Left ventricle myocardium inferior (tissue), 1 donor: ENCODE measurements around the gene CLDN7. TPM values are rescaled to one million over a fixed set of nuclear protein-coding genes. Genes with fewer than 3 reads are reported as not detected.

ENCODE experiments used
- DNase-seq: peaks from one replicate; pipeline ENCODE4 v3.0.0-alpha.2; 2020
- H3K27ac ChIP-seq: fragments of 200-600 bp; replicated peaks from 2 replicates; pipeline ENCODE4 v1.8.0; 2021
- H3K27me3 ChIP-seq: fragments of 200-600 bp; 2 replicates; pipeline ENCODE4 v1.8.0; 2021; ENCODE audit warnings: low read depth
- H3K36me3 ChIP-seq: fragments of 200-600 bp; 2 replicates; pipeline ENCODE4 v1.8.0; 2021
- H3K4me1 ChIP-seq: fragments of 200-600 bp; 2 replicates; pipeline ENCODE4 v1.8.0; 2021
- H3K4me3 ChIP-seq: fragments of 200-600 bp; 2 replicates; pipeline ENCODE4 v1.8.0; 2021; ENCODE audit warnings: mild to moderate bottlenecking, moderate library complexity
- H3K9me3 ChIP-seq: fragments of 200-600 bp; replicated peaks from 2 replicates; pipeline ENCODE4 v1.8.0; 2021
- CTCF ChIP-seq: fragments of 200-600 bp; IDR thresholded peaks from 2 replicates; pipeline ENCODE4 v1.8.0; 2021; ENCODE audit warnings: antibody characterized with exemption, mild to moderate bottlenecking, borderline replicate concordance
- intact Hi-C: fragments of 100-400 bp; cut with micrococcal nuclease; formaldehyde crosslinking; loops from one replicate; pipeline ENCODE4 v1.11.0; 2022
- total RNA-seq: library from RNA; stranded (reverse); fragmentation: NEBNext Ultra II Directional; extraction: Animal tissue kit (Norgen Biotek cat#: 25700); gene quantifications from one replicate; pipeline ENCODE4 v1.2.1, GENCODE V29; 2021
- donor health status: DM: no; HTN: yes; CAD: no; lungs with severe emphysema.

The CLDN7 gene
- total RNA-seq, 1 donor from 2014 or later, result 1.6 TPM

GRCh38 chr17:7239091-7240027, 22.9 kb downstream of the CLDN7 start, which contains the start of gene PHF23:
PHF23 (minus strand) TSS chr17:7239457; CDS start chr17:7239279, 178 bp downstream.
- Histone ChIP-seq H3K27me3 (no peaks in the 10 kb centered on the region), H3K4me1 (peaks cover 73% of the 10 kb centered on the region), H3K36me3 (peaks cover 41% of the 10 kb centered on the region), H3K27ac (peak within 1 kb of the TSS; percentile 99), H3K4me3 (peak within 1 kb of the TSS; percentile 97), H3K9me3 (no peaks in the 10 kb centered on the region)
- intact Hi-C loops, result no loop called here
- peak; percentile 99 for DNase-seq
- no peak for TF ChIP-seq CTCF

DNA sequence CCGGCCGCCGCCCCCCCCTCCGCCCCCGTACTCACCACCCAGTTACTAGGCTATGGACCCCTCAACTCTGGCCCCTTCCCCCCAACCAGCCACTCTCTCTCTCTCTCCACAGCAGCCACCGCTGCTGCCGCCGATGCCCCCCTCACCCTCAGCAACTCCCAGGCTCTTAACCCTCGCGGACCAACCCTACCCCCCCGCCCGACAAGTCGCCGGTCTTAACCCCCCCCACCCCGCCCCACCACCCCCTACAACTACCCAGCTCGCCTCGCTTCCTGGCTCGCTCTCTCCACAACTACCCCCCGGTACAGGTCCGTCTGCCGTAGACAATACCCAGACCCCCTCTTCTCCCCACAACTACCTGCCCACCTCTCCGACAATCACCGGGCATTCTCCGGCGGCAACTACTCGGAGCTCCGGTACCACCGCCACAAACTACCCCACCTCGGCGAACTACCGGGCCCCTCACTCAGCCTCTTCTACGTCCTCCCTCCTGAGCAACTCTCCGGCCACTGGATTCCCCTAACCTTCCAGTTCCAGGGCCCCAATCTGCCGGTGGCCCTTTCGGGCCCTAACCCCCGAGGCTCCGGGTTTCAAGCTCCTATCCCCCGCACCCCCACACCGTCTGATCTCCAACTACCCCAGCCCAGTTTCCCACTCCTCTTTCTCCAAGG, 23.7 kb downstream of the CLDN7 start:
- Histone ChIP-seq H3K9me3 (no peaks in the 10 kb centered on the region), H3K4me1 (peaks cover 76% of the 10 kb centered on the region), H3K27ac (peak overlapping the region; percentile 99), H3K27me3 (no peaks in the 10 kb centered on the region), H3K36me3 (peaks cover 33% of the 10 kb centered on the region), H3K4me3 (peak overlapping the region; percentile 97)
- DNase-seq, result no peak
- intact Hi-C loops, result no loop called here
- TF ChIP-seq CTCF, result no peak

GRCh38 chr17:7237761-7238419, 24.4 kb downstream of the CLDN7 start:
- Histone ChIP-seq H3K4me3 (peak overlapping the region; percentile 97), H3K27me3 (no peaks in the 10 kb centered on the region), H3K4me1 (peaks cover 77% of the 10 kb centered on the region), H3K36me3 (peaks cover 33% of the 10 kb centered on the region), H3K9me3 (no peaks in the 10 kb centered on the region), H3K27ac (peak overlapping the region; percentile 99)
- intact Hi-C loops, result no loop called here
- TF ChIP-seq CTCF, result no peak
- DNase-seq, result peak; percentile 84

DNA sequence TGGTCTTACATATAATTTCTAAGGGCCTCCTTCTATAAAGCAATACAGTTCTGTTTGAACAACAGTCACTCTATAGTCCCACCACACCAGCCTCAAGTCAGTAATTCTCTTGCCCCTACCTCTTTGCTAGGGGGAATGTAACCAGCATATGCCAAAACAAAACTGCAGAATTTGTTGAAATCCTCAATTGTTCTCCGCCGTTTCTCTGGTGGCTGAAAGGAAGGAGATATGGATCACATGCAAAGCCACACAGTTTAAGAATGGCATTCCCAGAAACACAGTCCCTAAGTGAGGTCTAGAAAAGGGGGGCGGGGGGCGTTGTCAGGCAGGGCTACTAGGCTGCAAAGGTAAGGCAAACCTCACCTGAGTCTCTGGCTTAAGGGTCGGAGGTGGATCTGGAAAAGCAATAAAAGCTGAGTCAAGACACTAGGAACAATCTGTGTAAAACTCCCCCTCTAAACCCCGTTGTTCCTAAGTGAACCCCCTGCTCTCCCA, 25.0 kb downstream of the CLDN7 start:
- H3K9me3 ChIP-seq, result no peaks in the 10 kb centered on the region
- H3K36me3 ChIP-seq, result peaks cover 33% of the 10 kb centered on the region
- peaks cover 83% of the 10 kb centered on the region for H3K4me1 ChIP-seq
- H3K4me3 ChIP-seq, result peak overlapping the region; percentile 97
- peak overlapping the region; percentile 99 for H3K27ac ChIP-seq
- no peak for TF ChIP-seq CTCF
- intact Hi-C loops, result no loop called here
- DNase-seq, result no peak
- no peaks in the 10 kb centered on the region for H3K27me3 ChIP-seq

GRCh38 chr17:7236808-7237207, 25.5 kb downstream of the CLDN7 start:
- DNase-seq, result no peak
- H3K36me3 ChIP-seq, result peaks cover 33% of the 10 kb centered on the region
- peaks cover 85% of the 10 kb centered on the region for H3K4me1 ChIP-seq
- H3K27ac ChIP-seq, result peak overlapping the region; percentile 99
- H3K9me3 ChIP-seq, result no peaks in the 10 kb centered on the region
- intact Hi-C loops, result no loop called here
- H3K27me3 ChIP-seq, result no peaks in the 10 kb centered on the region
- peak overlapping the region; percentile 97 for H3K4me3 ChIP-seq
- no peak for TF ChIP-seq CTCF
